AG09319 (cell line): ENCODE results near the gene LDAH.

Experiments
- DNase-seq: peaks from one replicate; pipeline ENCODE4 v3.0.0-alpha.2; 2010; ENCODE audit warnings: low read depth; ENCODE audit errors: extremely low read depth
- TF ChIP-seq, protein P1 (sequence below): IDR thresholded peaks from 2 replicates; pipeline ENCODE4 v1.5.1; 2011; ENCODE audit warnings: low read depth, mild to moderate bottlenecking, inconsistent platforms, low read length, moderate library complexity

The LDAH gene

DNA sequence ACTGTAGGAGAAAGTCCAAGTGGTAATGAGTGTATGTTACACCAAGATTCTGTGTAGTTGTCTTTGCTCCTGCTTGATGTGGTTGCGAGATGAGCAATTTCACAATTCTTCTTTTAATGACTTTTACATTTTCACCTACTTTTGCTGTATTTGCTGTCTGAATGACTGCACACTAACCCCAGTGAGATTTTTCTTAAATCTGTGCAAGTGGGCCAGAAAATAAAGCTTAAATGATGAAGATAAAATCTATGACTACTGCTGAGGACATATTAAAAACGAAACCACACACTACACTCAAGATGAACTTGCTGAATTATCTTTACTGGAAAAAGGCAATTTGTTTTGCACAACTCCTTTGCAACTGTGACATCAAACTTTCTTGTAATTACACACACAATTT is 4.1 kb downstream of the LDAH start:
- DNase-seq: no peak
- TF ChIP-seq, protein P1, sequence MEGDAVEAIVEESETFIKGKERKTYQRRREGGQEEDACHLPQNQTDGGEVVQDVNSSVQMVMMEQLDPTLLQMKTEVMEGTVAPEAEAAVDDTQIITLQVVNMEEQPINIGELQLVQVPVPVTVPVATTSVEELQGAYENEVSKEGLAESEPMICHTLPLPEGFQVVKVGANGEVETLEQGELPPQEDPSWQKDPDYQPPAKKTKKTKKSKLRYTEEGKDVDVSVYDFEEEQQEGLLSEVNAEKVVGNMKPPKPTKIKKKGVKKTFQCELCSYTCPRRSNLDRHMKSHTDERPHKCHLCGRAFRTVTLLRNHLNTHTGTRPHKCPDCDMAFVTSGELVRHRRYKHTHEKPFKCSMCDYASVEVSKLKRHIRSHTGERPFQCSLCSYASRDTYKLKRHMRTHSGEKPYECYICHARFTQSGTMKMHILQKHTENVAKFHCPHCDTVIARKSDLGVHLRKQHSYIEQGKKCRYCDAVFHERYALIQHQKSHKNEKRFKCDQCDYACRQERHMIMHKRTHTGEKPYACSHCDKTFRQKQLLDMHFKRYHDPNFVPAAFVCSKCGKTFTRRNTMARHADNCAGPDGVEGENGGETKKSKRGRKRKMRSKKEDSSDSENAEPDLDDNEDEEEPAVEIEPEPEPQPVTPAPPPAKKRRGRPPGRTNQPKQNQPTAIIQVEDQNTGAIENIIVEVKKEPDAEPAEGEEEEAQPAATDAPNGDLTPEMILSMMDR: no peak

DNA sequence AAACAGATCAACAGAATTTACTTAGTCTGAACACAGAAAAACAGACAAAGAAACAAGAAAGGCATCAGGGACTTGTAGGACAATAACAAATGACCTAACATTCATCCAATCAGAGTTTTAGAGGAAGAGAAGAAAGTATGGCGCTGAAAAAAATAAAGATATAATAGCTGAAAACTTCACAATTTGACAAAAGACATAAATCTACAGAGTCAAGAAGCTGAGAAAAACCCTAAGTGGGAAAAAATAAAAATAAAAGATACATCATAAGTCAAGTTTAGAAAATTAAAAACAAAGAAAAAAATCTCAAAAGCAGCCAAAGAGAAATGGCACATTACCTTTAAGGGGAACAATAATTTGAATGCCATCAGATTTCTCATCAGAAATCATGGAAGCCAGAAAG is 7.7 kb downstream of the LDAH start:
- no peak for DNase-seq
- TF ChIP-seq, protein P1: no peak

DNA sequence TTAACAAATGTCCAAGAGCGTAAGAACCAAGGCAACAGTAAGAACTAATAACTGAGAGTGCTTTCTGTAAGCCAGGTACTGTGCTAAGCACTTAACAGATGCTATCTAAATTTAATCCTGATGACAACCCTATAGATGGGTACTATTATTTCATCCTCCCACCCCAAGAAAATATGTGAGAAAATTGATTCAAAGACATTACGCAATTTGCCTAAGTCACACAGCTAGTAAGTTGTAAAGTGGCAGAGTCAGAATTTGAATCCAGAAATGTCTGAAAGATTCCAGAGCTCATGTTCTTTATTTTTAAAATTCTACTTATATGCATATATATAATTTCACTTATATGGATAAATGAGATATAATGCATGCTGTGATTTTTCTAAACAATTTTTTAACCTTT is 10.1 kb downstream of the LDAH start:
- TF ChIP-seq, protein P1: no peak
- DNase-seq: no peak

DNA sequence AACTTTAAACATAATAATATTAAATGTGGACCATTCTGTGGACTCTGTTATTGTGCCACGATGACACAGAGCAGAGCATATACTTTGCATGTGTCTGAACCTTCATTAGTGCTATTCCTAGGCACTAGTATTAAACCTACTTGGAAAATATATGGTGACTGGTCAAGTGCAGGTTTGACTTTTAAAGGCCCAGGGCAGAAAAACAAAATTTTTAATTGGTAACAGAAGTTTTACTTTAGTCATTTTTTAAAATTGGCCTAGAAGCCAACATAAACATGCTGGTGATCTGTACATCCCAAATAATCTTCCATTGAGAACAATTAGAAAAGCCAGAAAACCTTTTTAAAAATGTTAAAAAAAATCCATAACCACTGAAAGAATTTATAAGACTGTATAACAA is 16.6 kb downstream of the LDAH start:
- TF ChIP-seq, protein P1: no peak
- no peak for DNase-seq

GRCh38 chr2:20803974-20804373 is 18.9 kb downstream of the LDAH start:
- DNase-seq: no peak
- TF ChIP-seq, protein P1: no peak

GRCh38 chr2:20803226-20803682 is 19.6 kb downstream of the LDAH start:
- DNase-seq: no peak
- TF ChIP-seq, protein P1: no peak

- TF ChIP-seq, protein P1: no peak
- no peak for DNase-seq
Measured at GRCh38 chr2:20797096-20797495, 25.8 kb downstream of the LDAH start.
